Ovary (tissue), 3 donors: Measurements from ENCODE around the gene HYCC2.

Source experiments
- CTCF ChIP-seq, 3 donors: fragments of 450-650 bp in 2 of 3; fragments of 200-600 bp in 1 of 3; IDR thresholded peaks; one replicate each; pipeline versions ENCODE4 v1.5.1 to v1.8.0; 2016 to 2022; ENCODE audit warnings: antibody characterized with exemption in 3 of 3, mild to moderate bottlenecking in 1 of 3
- EP300 ChIP-seq: sonication (generic); formaldehyde crosslinking; IDR thresholded peaks from one replicate; pipeline ENCODE4 v1.6.1; 2017; ENCODE audit warnings: antibody characterized with exemption
- POLR2A ChIP-seq: fragments of 450-650 bp; IDR thresholded peaks from one replicate; pipeline ENCODE4 v1.6.1; 2017; ENCODE audit warnings: antibody characterized with exemption, mild to moderate bottlenecking, moderate library complexity
- donor health status: DM: no; HTN: no; CAD: no.

GRCh38 chr2:201118961-201119854 lies 47.7 kb upstream of the HYCC2 start:
- TF ChIP-seq CTCF (IDR thresholded peaks at IDR 0.05) = no peak
- no peak for TF ChIP-seq EP300
- no peak for TF ChIP-seq POLR2A
